ENCODE data around the gene OXCT1.
"Not testable (repeated sequence)": the region's sequence is repeated elsewhere in the genome, so short reads cannot be mapped to it uniquely, and the experiment has no call there.

- TF ChIP-seq RFX5 (IDR thresholded peaks at IDR 0.05; ENCODE audit: low read depth, low read length); RAD21 (IDR thresholded peaks at IDR 0.05; ENCODE audit: low read length); CTCF (conservative IDR thresholded peaks at IDR 0.05; ENCODE audit: low read depth, low read length); CEBPB (IDR thresholded peaks at IDR 0.05; ENCODE audit: low read depth, low read length); POLR2A (IDR thresholded peaks at IDR 0.05; ENCODE audit: low read depth, low read length); USF2 (IDR thresholded peaks at IDR 0.05; ENCODE audit: low read depth, low read length); MAZ (IDR thresholded peaks at IDR 0.05; ENCODE audit: borderline replicate concordance, low read depth, low read length); FOS (IDR thresholded peaks at IDR 0.05; ENCODE audit: low read depth, low read length); BHLHE40 (IDR thresholded peaks at IDR 0.05; ENCODE audit: low read depth, low read length); NFE2L2 (IDR thresholded peaks at IDR 0.05; ENCODE audit: low read depth, low read length); MXI1 (IDR thresholded peaks at IDR 0.05; ENCODE audit: borderline replicate concordance, low read depth, low read length): not testable (repeated sequence)
These were observed 55.9 kb downstream of the OXCT1 start for GRCh38 chr5:41814306-41814705.
